Neuron (in vitro differentiated cells): ENCODE results near the gene JPH3.
"Not testable (repeated sequence)": the region's sequence is repeated elsewhere in the genome, so short reads cannot be mapped to it uniquely, and the experiment has no call there.

Experiments
- H2AFZ ChIP-seq: one replicate; pipeline ENCODE4 v1.6.1; 2013; ENCODE audit warnings: low read depth, mild to moderate bottlenecking, inconsistent platforms, low read length, moderate library complexity
- H3K27me3 ChIP-seq: one replicate; pipeline ENCODE4 v1.6.1; 2013; ENCODE audit warnings: low read length; ENCODE audit not compliant: insufficient read depth
- H3K36me3 ChIP-seq: one replicate; pipeline ENCODE4 v1.6.1; 2013; ENCODE audit warnings: low read length; ENCODE audit not compliant: insufficient read depth
- H3K4me1 ChIP-seq: one replicate; pipeline ENCODE4 v1.6.1; 2013; ENCODE audit warnings: low read length; ENCODE audit not compliant: insufficient read depth
- H3K4me3 ChIP-seq: 2 replicates; pipeline ENCODE4 v1.5.1; 2013; ENCODE audit warnings: mild to moderate bottlenecking, low read length, moderate library complexity
- H3K9me3 ChIP-seq: one replicate; pipeline ENCODE4 v1.6.1; 2013; ENCODE audit warnings: low read length

JPH3 gene

GRCh38 chr16:87708881-87709638 is 106.8 kb downstream of the JPH3 start:
- Histone ChIP-seq H3K4me1 (no peaks in the 10 kb centered on the region), H3K36me3 (peaks cover 54% of the 10 kb centered on the region), H3K27me3 (no peaks in the 10 kb centered on the region), H2AFZ (no peak overlapping the region), H3K9me3 (no peaks in the 10 kb centered on the region), H3K4me3 (no peak overlapping the region)

DNA sequence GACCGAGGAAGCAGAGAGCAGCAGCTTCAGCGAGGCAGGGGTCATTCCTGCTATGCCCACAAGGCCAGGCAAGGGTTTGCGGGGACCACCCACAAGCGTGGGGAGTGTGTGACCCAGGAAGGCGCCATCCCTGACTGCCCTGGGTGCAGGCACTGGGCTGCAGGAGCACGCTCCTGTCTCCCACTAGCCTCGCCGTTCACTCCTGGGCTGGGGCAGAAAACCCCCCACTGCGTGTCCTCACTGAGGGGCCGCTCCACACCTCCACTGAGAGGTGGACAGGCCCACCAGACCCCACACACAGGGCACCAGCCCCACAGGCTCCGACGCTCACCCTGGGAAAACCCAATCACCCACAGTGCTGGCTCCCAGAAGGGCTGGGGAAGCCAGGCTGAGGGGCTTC is 107.4 kb downstream of the JPH3 start:
- H2AFZ ChIP-seq, result no peak overlapping the region
- H3K4me1 ChIP-seq, result no peaks in the 10 kb centered on the region
- no peaks in the 10 kb centered on the region for H3K27me3 ChIP-seq
- H3K36me3 ChIP-seq, result peaks cover 59% of the 10 kb centered on the region
- H3K4me3 ChIP-seq, result no peak overlapping the region
- no peaks in the 10 kb centered on the region for H3K9me3 ChIP-seq

GRCh38 chr16:87710887-87711286 is 108.6 kb downstream of the JPH3 start:
- Histone ChIP-seq H3K4me3 (no peak overlapping the region), H3K36me3 (peaks cover 66% of the 10 kb centered on the region), H3K27me3 (no peaks in the 10 kb centered on the region), H2AFZ (no peak overlapping the region), H3K4me1 (no peaks in the 10 kb centered on the region), H3K9me3 (no peaks in the 10 kb centered on the region)

- H3K9me3 ChIP-seq, result no peaks in the 10 kb centered on the region
- no peak overlapping the region for H2AFZ ChIP-seq
- H3K36me3 ChIP-seq, result peaks cover 72% of the 10 kb centered on the region
- H3K4me3 ChIP-seq, result no peak overlapping the region
- H3K27me3 ChIP-seq, result no peaks in the 10 kb centered on the region
- no peaks in the 10 kb centered on the region for H3K4me1 ChIP-seq
Observed at GRCh38 chr16:87712184-87712762, 110.0 kb downstream of the JPH3 start.

DNA sequence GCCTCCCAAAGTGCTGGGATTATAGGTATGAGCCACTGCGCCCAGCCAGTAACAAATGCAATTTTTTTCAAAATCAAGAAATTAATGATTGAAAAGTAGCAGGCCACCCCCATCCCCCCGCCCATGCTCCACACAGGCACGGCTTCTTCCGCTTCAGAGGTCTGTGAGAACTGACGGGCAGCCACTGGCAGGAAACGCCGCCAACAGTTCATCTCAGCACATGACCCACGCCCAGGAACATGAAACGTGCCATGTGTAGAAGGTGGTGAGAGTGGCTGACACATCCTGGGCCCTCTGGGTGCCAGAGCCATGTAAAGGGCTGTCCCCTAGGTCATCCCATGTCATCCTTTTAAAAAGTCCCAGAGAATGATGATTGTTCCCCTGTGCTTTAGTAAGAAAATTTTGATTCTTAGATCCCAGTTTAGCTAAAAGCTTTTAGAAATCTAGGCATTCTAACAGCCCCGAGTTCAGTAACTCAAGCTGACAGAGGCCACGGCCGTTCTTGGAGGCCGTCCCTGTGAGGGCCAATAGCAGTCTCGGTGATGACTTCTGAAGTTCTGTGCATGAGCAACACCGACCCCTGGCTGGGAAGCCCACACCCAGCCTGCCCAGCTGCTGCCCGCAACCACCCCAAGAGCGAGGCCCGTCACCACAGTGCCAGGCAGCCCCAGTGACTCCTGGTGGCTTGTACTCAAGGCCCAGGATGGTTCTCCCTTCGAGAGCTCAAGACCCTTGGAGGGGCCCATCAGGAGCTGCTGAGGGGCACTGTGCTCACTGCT is 111.3 kb downstream of the JPH3 start:
- Histone ChIP-seq H2AFZ (no peak overlapping the region), H3K9me3 (no peaks in the 10 kb centered on the region), H3K27me3 (no peaks in the 10 kb centered on the region), H3K36me3 (peaks cover 64% of the 10 kb centered on the region), H3K4me1 (no peaks in the 10 kb centered on the region), H3K4me3 (no peak overlapping the region)

DNA sequence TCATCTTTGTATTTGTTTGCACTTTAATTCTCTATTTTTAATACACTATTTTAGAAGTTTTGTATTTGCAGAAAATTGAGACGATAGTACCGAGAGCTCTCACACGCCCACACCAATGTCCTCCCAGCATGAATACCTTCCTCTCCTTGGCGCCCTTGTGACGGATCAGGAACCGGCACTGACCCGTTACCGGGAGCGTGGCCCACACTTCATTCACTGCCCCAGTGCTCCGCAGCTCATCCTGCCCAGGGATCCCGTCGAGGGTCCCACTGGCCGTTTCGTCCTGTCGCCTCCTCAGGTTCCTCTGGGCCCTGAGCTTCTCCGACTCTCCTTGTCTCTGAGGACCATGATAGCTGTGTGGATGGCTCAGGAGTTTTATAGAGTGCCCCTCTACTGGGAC is 112.9 kb downstream of the JPH3 start:
- H3K9me3 ChIP-seq, result peaks cover 2% of the 10 kb centered on the region
- no peaks in the 10 kb centered on the region for H3K27me3 ChIP-seq
- H3K36me3 ChIP-seq, result peaks cover 53% of the 10 kb centered on the region
- H3K4me3 ChIP-seq, result no peak overlapping the region
- H2AFZ ChIP-seq, result no peak overlapping the region
- H3K4me1 ChIP-seq, result no peaks in the 10 kb centered on the region

DNA sequence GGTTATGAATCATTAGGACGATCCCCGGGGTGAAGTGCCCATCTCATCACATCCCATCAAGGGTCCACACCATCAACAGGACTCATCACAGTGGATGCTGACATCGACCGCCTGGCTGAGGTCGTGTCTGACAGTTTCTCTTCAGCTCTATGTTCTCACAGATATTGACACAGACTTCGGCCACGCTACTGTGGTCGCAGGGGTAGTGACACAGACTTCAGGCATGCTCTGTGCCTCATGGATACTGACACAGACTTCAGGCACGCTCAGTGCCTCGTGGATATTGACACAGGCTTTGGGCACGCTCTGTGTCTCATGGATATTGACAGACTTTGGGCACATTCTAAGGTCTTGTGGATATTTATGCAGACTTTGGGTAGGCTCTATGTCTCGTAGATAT is 113.3 kb downstream of the JPH3 start:
- Histone ChIP-seq H2AFZ (no peak overlapping the region), H3K9me3 (peaks cover 2% of the 10 kb centered on the region), H3K4me3 (no peak overlapping the region), H3K27me3 (no peaks in the 10 kb centered on the region), H3K4me1 (no peaks in the 10 kb centered on the region), H3K36me3 (peaks cover 52% of the 10 kb centered on the region)

DNA sequence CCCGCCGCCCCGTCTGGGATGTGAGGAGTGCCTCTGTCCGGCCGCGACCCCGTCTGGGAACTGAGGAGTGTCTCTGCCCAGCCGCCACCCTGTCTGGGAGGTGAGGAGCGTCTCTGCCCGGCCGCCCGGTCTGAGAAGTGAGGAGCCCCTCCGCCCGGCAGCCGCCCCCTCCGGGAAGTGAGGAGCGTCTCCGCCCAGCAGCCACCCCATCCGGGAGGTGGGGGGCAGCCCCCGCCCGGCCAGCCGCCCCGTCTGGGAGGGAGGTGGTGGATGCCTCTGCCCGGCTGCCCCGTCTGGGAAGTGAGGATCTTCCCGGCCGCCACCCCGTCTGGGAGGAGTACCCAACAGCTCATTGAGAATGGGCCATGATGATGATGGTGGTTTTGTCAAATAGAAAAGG is 116.5 kb downstream of the JPH3 start:
- H3K27me3 ChIP-seq, H3K4me3 ChIP-seq, H3K9me3 ChIP-seq, H3K4me1 ChIP-seq, H2AFZ ChIP-seq: not testable (repeated sequence)
- peaks cover 49% of the 10 kb centered on the region for H3K36me3 ChIP-seq

- Histone ChIP-seq H3K4me3 (no peak overlapping the region), H3K4me1 (peaks cover 6% of the 10 kb centered on the region), H2AFZ (no peak overlapping the region), H3K36me3 (peaks cover 41% of the 10 kb centered on the region), H3K27me3 (no peaks in the 10 kb centered on the region), H3K9me3 (peaks cover 2% of the 10 kb centered on the region)
Observed at GRCh38 chr16:87720446-87720845, 118.1 kb downstream of the JPH3 start.

- peaks cover 6% of the 10 kb centered on the region for H3K4me1 ChIP-seq
- H3K4me3 ChIP-seq, result no peak overlapping the region
- peaks cover 36% of the 10 kb centered on the region for H3K36me3 ChIP-seq
- peaks cover 2% of the 10 kb centered on the region for H3K9me3 ChIP-seq
- no peak overlapping the region for H2AFZ ChIP-seq
- no peaks in the 10 kb centered on the region for H3K27me3 ChIP-seq
Observed at GRCh38 chr16:87721622-87722585, 119.6 kb downstream of the JPH3 start.

GRCh38 chr16:87722590-87723225 is 120.4 kb downstream of the JPH3 start:
- H3K4me1 ChIP-seq, result peaks cover 6% of the 10 kb centered on the region
- no peak overlapping the region for H2AFZ ChIP-seq
- no peaks in the 10 kb centered on the region for H3K27me3 ChIP-seq
- peaks cover 2% of the 10 kb centered on the region for H3K9me3 ChIP-seq
- H3K36me3 ChIP-seq, result peaks cover 36% of the 10 kb centered on the region
- H3K4me3 ChIP-seq, result no peak overlapping the region

DNA sequence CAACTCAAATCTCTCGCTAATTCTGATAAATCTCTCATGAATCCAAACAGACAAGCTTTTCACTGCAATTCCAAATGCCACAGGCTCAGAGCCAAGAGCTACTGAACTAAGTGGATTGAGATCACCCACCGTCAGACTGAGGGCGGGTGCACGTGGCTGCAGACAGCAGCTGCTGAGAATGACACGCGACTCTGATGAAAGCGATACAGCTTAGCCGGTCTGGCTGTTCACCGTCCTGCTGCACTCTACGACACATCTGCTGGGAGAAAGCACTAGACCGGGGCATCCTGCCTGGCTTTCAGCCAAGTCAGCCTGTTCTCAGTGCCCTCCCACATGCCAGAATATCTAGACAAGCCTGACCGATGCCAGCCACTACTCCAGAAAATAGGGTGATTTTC is 120.9 kb downstream of the JPH3 start:
- Histone ChIP-seq H3K27me3 (no peaks in the 10 kb centered on the region), H3K4me3 (no peak overlapping the region), H3K36me3 (peaks cover 34% of the 10 kb centered on the region), H2AFZ (no peak overlapping the region), H3K9me3 (peaks cover 2% of the 10 kb centered on the region), H3K4me1 (peaks cover 6% of the 10 kb centered on the region)
